ENCODE measurements around the gene ICA1.

Gene ICA1

GRCh38 chr7:8125680-8126444 is 136.1 kb downstream of the ICA1 start:
- TF ChIP-seq, protein P1, sequence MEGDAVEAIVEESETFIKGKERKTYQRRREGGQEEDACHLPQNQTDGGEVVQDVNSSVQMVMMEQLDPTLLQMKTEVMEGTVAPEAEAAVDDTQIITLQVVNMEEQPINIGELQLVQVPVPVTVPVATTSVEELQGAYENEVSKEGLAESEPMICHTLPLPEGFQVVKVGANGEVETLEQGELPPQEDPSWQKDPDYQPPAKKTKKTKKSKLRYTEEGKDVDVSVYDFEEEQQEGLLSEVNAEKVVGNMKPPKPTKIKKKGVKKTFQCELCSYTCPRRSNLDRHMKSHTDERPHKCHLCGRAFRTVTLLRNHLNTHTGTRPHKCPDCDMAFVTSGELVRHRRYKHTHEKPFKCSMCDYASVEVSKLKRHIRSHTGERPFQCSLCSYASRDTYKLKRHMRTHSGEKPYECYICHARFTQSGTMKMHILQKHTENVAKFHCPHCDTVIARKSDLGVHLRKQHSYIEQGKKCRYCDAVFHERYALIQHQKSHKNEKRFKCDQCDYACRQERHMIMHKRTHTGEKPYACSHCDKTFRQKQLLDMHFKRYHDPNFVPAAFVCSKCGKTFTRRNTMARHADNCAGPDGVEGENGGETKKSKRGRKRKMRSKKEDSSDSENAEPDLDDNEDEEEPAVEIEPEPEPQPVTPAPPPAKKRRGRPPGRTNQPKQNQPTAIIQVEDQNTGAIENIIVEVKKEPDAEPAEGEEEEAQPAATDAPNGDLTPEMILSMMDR (IDR thresholded peaks at IDR 0.05; ENCODE audit: low read depth, low read length, missing control alignments): no peak
- in situ Hi-C loops (cut with HindIII; ENCODE audit: low sequenced_read_pairs): no loop called here
- no peak overlapping the region for H3K4me3 ChIP-seq (ENCODE audit: low read depth, low read length)
- no peak for DNase-seq (ENCODE audit: low read depth)

DNA sequence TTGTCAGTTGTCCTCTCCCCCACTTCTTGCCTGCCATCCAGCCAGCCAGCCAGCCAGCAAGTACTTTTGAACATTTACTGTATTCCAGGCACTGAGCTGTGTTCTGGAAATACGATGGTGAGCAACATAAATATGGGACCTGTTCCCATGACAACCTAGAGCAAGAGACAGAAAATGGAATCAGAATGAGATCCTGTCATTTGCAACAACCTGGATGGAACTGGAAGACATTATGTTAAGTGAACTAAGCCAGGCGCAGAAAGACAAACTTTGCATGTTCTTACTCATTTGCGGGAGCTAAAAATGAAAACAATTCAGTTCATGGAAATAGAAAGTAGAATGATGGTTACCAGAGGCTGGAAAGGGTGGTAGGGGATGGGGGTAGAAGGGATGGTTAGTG is 140.7 kb downstream of the ICA1 start:
- in situ Hi-C loops (cut with HindIII; ENCODE audit: low sequenced_read_pairs): no loop called here
- TF ChIP-seq, protein P1 (IDR thresholded peaks at IDR 0.05; ENCODE audit: low read depth, low read length, missing control alignments): no peak
- DNase-seq (ENCODE audit: low read depth): no peak
- H3K4me3 ChIP-seq (ENCODE audit: low read depth, low read length): no peak overlapping the region

- no peak for DNase-seq (ENCODE audit: low read depth)
- no peak overlapping the region for H3K4me3 ChIP-seq (ENCODE audit: low read depth, low read length)
- in situ Hi-C loops (cut with HindIII; ENCODE audit: low sequenced_read_pairs): no loop called here
- TF ChIP-seq, protein P1 (IDR thresholded peaks at IDR 0.05; ENCODE audit: low read depth, low read length, missing control alignments): no peak
These were observed 141.4 kb downstream of the ICA1 start for GRCh38 chr7:8120390-8121058.

GRCh38 chr7:8119262-8119661 is 142.7 kb downstream of the ICA1 start:
- TF ChIP-seq, protein P1 (IDR thresholded peaks at IDR 0.05; ENCODE audit: low read depth, low read length, missing control alignments): no peak
- no peak overlapping the region for H3K4me3 ChIP-seq (ENCODE audit: low read depth, low read length)
- no peak for DNase-seq (ENCODE audit: low read depth)
- in situ Hi-C loops (cut with HindIII; ENCODE audit: low sequenced_read_pairs): no loop called here

GRCh38 chr7:8117195-8117594 is 144.8 kb downstream of the ICA1 start:
- no peak overlapping the region for H3K4me3 ChIP-seq (ENCODE audit: low read depth, low read length)
- TF ChIP-seq, protein P1 (IDR thresholded peaks at IDR 0.05; ENCODE audit: low read depth, low read length, missing control alignments): no peak
- in situ Hi-C loops (cut with HindIII; ENCODE audit: low sequenced_read_pairs): no loop called here
- DNase-seq (ENCODE audit: low read depth): no peak

GRCh38 chr7:8115547-8116402 is 146.2 kb downstream of the ICA1 start:
- TF ChIP-seq, protein P1 (IDR thresholded peaks at IDR 0.05; ENCODE audit: low read depth, low read length, missing control alignments): no peak
- H3K4me3 ChIP-seq (ENCODE audit: low read depth, low read length): no peak overlapping the region
- in situ Hi-C loops (cut with HindIII; ENCODE audit: low sequenced_read_pairs): no loop called here
- no peak for DNase-seq (ENCODE audit: low read depth)
